ENCODE results near the gene NSA2.
A peak's percentile ranks its signal among the peaks of the same experiment; 100 is the strongest.

Gene NSA2

DNA sequence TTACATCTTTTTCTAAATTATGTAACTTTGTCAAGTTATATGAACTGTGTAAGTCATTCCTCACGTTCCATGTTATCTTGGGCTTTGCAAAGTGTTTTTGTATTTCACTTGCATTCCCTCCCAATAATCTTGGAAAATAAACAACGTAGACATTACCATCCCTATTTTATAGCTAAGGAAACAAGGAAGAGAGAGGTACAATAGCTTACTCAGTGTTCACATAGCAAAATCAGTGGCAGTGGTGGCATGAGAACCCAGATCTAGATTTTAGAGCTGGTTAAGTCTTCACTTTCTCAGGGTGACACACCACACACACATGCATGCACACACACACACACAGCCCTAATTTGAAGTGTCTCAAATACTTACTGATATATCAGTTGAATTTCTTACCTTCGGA is 34.1 kb downstream of the NSA2 start:
- Histone ChIP-seq H3K27ac (ENCODE audit: poor library complexity, severe bottlenecking) (peak overlapping the region; percentile 1), H3K9me3 (ENCODE audit: severe bottlenecking) (no peaks in the 10 kb centered on the region), H3K4me1 (ENCODE audit: insufficient read depth, poor library complexity, severe bottlenecking) (peaks cover 5% of the 10 kb centered on the region), H3K36me3 (ENCODE audit: low read depth) (peaks cover 33% of the 10 kb centered on the region), H3K27me3 (ENCODE audit: insufficient read depth, poor library complexity, severe bottlenecking) (no peaks in the 10 kb centered on the region), H3K4me3 (ENCODE audit: severe bottlenecking) (no peak overlapping the region)
- ATAC-seq (ENCODE audit: low read depth) = no peak
- TF ChIP-seq, protein P1, sequence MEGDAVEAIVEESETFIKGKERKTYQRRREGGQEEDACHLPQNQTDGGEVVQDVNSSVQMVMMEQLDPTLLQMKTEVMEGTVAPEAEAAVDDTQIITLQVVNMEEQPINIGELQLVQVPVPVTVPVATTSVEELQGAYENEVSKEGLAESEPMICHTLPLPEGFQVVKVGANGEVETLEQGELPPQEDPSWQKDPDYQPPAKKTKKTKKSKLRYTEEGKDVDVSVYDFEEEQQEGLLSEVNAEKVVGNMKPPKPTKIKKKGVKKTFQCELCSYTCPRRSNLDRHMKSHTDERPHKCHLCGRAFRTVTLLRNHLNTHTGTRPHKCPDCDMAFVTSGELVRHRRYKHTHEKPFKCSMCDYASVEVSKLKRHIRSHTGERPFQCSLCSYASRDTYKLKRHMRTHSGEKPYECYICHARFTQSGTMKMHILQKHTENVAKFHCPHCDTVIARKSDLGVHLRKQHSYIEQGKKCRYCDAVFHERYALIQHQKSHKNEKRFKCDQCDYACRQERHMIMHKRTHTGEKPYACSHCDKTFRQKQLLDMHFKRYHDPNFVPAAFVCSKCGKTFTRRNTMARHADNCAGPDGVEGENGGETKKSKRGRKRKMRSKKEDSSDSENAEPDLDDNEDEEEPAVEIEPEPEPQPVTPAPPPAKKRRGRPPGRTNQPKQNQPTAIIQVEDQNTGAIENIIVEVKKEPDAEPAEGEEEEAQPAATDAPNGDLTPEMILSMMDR (IDR thresholded peaks at IDR 0.05; ENCODE audit: poor library complexity, severe bottlenecking) = no peak
- no peak for DNase-seq (ENCODE audit: low spot score)

DNA sequence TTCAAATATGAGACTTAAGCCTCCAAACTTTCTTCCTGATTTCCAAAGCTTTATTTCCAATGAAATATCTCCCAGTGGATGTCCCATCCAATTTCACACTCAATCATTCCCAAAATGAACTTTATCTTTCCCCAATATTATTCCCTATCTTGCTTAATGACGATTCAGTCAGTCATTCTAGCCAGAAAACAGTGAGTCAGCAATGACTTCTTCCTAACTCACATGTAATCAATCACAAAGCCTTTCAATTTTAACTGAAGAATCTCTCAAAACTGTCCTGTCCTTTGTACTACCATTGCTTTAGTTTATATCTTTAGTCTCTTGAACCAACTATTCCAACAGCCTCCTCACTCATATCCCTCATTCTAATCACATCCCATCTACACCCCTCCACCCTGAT is 34.9 kb downstream of the NSA2 start:
- no peaks in the 10 kb centered on the region for H3K9me3 ChIP-seq (ENCODE audit: severe bottlenecking)
- peaks cover 5% of the 10 kb centered on the region for H3K4me1 ChIP-seq (ENCODE audit: insufficient read depth, poor library complexity, severe bottlenecking)

DNA sequence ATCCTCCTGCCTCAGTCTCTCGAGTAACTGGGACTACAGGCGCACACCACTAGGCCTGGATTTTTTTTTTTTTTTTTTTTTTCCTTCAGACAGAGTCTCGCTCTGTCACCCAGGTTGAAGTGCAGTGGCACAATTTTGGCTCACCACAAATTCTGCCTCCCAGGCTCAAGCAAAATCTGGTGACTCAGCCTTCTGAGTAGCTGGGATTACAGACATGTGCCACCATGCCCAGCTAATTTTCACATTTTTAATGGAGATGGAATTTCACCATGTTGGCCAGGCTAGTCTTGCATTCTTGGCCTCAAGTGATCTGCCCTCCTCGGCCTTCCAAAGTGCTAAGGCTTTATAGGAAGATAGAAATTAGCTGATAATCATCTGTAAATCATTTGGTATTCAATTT is 43.9 kb downstream of the NSA2 start:
- H3K27me3 ChIP-seq (ENCODE audit: insufficient read depth, poor library complexity, severe bottlenecking) = no peaks in the 10 kb centered on the region
- H3K4me3 ChIP-seq (ENCODE audit: severe bottlenecking) = no peak overlapping the region
- DNase-seq (ENCODE audit: low spot score) (no peak), ATAC-seq (ENCODE audit: low read depth) (peak; percentile 93)
- TF ChIP-seq, protein P1 (IDR thresholded peaks at IDR 0.05; ENCODE audit: poor library complexity, severe bottlenecking) = no peak
- H3K36me3 ChIP-seq (ENCODE audit: low read depth) = no peaks in the 10 kb centered on the region
- H3K4me1 ChIP-seq (ENCODE audit: insufficient read depth, poor library complexity, severe bottlenecking) = peaks cover 14% of the 10 kb centered on the region
- H3K9me3 ChIP-seq (ENCODE audit: severe bottlenecking) = no peaks in the 10 kb centered on the region
- H3K27ac ChIP-seq (ENCODE audit: poor library complexity, severe bottlenecking) = peak overlapping the region; percentile 47

More for the DNA sequence above, 34.9 kb downstream of the NSA2 start:
- H3K4me3 ChIP-seq (ENCODE audit: severe bottlenecking) = no peak overlapping the region
- TF ChIP-seq, protein P1 (IDR thresholded peaks at IDR 0.05; ENCODE audit: poor library complexity, severe bottlenecking) = no peak
- ATAC-seq (ENCODE audit: low read depth) = peak; percentile 71; the same call in 2 of the 3 replicates
- H3K27me3 ChIP-seq (ENCODE audit: insufficient read depth, poor library complexity, severe bottlenecking) = no peaks in the 10 kb centered on the region
- peak overlapping the region; percentile 1 for H3K27ac ChIP-seq (ENCODE audit: poor library complexity, severe bottlenecking)
- peaks cover 33% of the 10 kb centered on the region for H3K36me3 ChIP-seq (ENCODE audit: low read depth)
- DNase-seq (ENCODE audit: low spot score) = no peak

DNA sequence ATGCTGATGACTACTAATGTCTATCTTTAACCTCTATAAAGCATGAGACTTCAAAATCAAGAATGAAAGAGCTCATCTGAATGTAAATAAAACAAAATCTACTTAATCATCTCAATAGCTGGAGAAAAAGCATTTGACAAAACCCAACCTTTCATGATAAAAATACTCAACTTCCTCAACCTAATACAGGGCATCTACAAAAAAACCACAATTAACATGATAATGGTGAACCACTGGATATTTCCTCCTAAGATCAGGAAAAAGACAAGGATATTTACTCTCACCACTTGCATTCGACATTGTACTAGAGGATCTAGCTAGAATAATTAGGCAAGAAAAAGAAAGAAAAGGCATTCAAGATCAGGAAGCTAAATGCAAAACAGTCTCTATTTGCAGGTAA is 49.8 kb downstream of the NSA2 start:
- DNase-seq (ENCODE audit: low spot score) = no peak
- Histone ChIP-seq H3K9me3 (ENCODE audit: severe bottlenecking) (no peaks in the 10 kb centered on the region), H3K4me1 (ENCODE audit: insufficient read depth, poor library complexity, severe bottlenecking) (no peaks in the 10 kb centered on the region), H3K27me3 (ENCODE audit: insufficient read depth, poor library complexity, severe bottlenecking) (no peaks in the 10 kb centered on the region), H3K4me3 (ENCODE audit: severe bottlenecking) (no peak overlapping the region), H3K36me3 (ENCODE audit: low read depth) (no peaks in the 10 kb centered on the region), H3K27ac (ENCODE audit: poor library complexity, severe bottlenecking) (no peak overlapping the region)
- no peak for ATAC-seq (ENCODE audit: low read depth)
- TF ChIP-seq, protein P1 (IDR thresholded peaks at IDR 0.05; ENCODE audit: poor library complexity, severe bottlenecking) = no peak

DNA sequence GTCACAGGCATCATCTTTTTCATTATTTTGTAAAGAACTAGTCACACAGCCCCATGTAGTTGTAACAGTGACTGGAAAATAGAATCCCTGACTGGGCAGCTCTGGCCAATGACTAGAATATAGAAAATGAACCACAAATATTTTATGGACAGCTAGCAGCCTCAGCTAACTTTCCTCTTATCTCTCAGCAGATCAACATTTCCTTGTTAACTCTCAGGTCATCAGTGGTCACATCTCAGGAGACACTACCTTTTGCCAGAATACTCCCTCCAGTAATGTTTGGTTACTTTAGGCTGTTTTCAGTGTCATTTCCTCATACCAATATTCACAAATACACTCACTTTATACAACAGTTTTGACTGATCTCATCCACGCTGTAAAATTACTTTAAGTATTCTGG is 55.2 kb downstream of the NSA2 start:
- no peaks in the 10 kb centered on the region for H3K4me1 ChIP-seq (ENCODE audit: insufficient read depth, poor library complexity, severe bottlenecking)
- no peak overlapping the region for H3K27ac ChIP-seq (ENCODE audit: poor library complexity, severe bottlenecking)
- H3K9me3 ChIP-seq (ENCODE audit: severe bottlenecking) = no peaks in the 10 kb centered on the region
- TF ChIP-seq, protein P1 (IDR thresholded peaks at IDR 0.05; ENCODE audit: poor library complexity, severe bottlenecking) = no peak
- ATAC-seq (ENCODE audit: low read depth) (no peak), DNase-seq (ENCODE audit: low spot score) (no peak)
- H3K36me3 ChIP-seq (ENCODE audit: low read depth) = no peaks in the 10 kb centered on the region
- H3K4me3 ChIP-seq (ENCODE audit: severe bottlenecking) = no peak overlapping the region
- H3K27me3 ChIP-seq (ENCODE audit: insufficient read depth, poor library complexity, severe bottlenecking) = no peaks in the 10 kb centered on the region
